GM12864 (cell line): ENCODE results near the gene TRIO.

Source experiments
- DNase-seq: peaks from one replicate; pipeline ENCODE4 v3.0.0-alpha.2; 2011; ENCODE audit warnings: low read depth
- H3K4me3 ChIP-seq: 2 replicates; pipeline ENCODE4 v1.5.1; 2011; ENCODE audit warnings: mild to moderate bottlenecking, low read depth, low read length, control low read depth
- CTCF ChIP-seq: IDR thresholded peaks from 2 replicates; pipeline ENCODE4 v1.5.1; 2011; ENCODE audit warnings: low read depth, mild to moderate bottlenecking, moderate library complexity, low read length, control low read depth, inconsistent platforms; ENCODE audit errors: missing control alignments

Gene TRIO

GRCh38 chr5:14240359-14240758 is 97.2 kb downstream of the TRIO start:
- no peak overlapping the region for H3K4me3 ChIP-seq
- no peak for TF ChIP-seq CTCF
- DNase-seq = no peak

- DNase-seq = no peak
- no peak overlapping the region for H3K4me3 ChIP-seq
- no peak for TF ChIP-seq CTCF
These were observed 98.0 kb downstream of the TRIO start for GRCh38 chr5:14241141-14241540.

DNA sequence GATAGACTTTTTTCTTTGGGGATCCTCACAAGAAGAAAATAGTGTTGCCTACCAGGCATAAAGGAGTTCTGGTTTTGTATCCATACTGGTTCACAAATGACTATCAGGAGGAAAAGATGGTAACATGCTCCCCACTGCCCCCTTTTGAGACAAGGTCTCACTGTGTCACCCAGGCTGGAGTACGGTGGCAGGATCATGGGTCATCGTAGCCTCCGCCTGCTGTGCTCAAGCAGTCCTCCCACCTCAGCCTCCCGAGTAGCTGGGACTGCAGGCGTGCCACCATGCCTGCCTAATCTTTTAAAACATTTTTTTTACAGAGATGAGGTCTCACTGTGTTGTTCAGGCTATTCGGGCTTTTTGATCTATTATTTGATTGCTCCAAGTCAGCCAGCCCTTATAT is 99.3 kb downstream of the TRIO start:
- no peak for DNase-seq
- no peak for TF ChIP-seq CTCF
- H3K4me3 ChIP-seq = no peak overlapping the region

DNA sequence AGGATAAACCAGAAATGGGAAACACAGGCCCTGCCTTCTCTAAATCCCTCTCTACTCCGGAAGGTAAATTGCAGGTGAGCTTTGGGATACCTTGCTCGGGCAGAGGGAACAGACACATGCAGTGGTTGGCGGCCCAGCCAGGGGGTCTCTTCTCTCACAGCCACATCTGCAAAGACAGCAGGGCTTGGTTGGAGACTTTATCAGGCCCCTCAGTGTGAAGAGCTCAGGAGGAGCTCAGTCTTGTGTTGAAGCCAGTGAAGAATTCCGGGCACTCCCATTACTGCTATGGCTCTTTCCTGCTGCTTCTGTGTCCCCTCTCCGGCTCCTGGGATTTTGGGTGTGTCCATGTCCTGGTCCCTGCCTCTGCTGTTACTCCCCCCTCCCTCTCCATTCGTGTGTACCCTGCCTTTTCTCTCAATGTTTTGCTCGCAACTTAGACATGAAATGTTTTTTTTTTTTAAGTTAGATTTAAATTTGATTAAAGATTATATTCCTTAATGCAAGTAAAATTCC is 99.8 kb downstream of the TRIO start:
- no peak overlapping the region for H3K4me3 ChIP-seq
- no peak for DNase-seq
- no peak for TF ChIP-seq CTCF

GRCh38 chr5:14243766-14244165 is 100.6 kb downstream of the TRIO start:
- DNase-seq = no peak
- TF ChIP-seq CTCF = no peak

GRCh38 chr5:14244721-14245120 is 101.6 kb downstream of the TRIO start:
- TF ChIP-seq CTCF = no peak
- no peak overlapping the region for H3K4me3 ChIP-seq
- DNase-seq = no peak

More at GRCh38 chr5:14243766-14244165, 100.6 kb downstream of the TRIO start:
- no peak overlapping the region for H3K4me3 ChIP-seq

GRCh38 chr5:14245132-14245925 is 102.2 kb downstream of the TRIO start:
- DNase-seq = no peak
- TF ChIP-seq CTCF = no peak
- H3K4me3 ChIP-seq = no peak overlapping the region
